Effector memory CD8-positive, alpha-beta T cell (primary cell): ENCODE results near the gene ADGRG4.
A peak's percentile ranks its signal among the peaks of the same experiment; 100 is the strongest.
"Not testable (repeated sequence)": the region's sequence is repeated elsewhere in the genome, so short reads cannot be mapped to it uniquely, and the experiment has no call there.

ENCODE experiments used
- ATAC-seq: fragments of 150-1000 bp; cut with Tn5 transposase; replicated peaks from 2 replicates; pipeline ENCODE4 v1.10.0; 2021; ENCODE audit warnings: mild to moderate bottlenecking, moderate library complexity
- DNase-seq, 3 experiments: peaks; one replicate each; pipeline ENCODE4 v3.0.0; 2021
- H3K27ac Mint-ChIP-seq, 2 donors: one replicate each; pipeline ENCODE4 v1.8.0; 2022; ENCODE audit warnings: mild to moderate bottlenecking in 2 of 2, mixed read lengths in 2 of 2, moderate library complexity in 2 of 2
- H3K27me3 Mint-ChIP-seq, 2 donors: one replicate each; pipeline ENCODE4 v1.8.0; 2022; ENCODE audit warnings: mixed read lengths in 2 of 2
- H3K36me3 Mint-ChIP-seq: one replicate; pipeline ENCODE4 v1.8.0; 2022; ENCODE audit warnings: mild to moderate bottlenecking, moderate library complexity, mixed read lengths; ENCODE audit not compliant: insufficient read depth
- H3K4me1 Mint-ChIP-seq, 2 donors: one replicate each; pipeline ENCODE4 v1.8.0; 2022; ENCODE audit warnings: low read depth in 2 of 2, mixed read lengths in 2 of 2
- H3K4me3 Mint-ChIP-seq, 2 donors: one replicate each; pipeline ENCODE4 v1.8.0; 2022; ENCODE audit warnings: mild to moderate bottlenecking in 2 of 2, mixed read lengths in 2 of 2, moderate library complexity in 2 of 2
- H3K9me3 Mint-ChIP-seq, 2 donors: one replicate each; pipeline ENCODE4 v1.8.0; 2022; ENCODE audit warnings: mixed read lengths in 2 of 2
- total RNA-seq, 9 experiments: gene quantifications; one replicate each; lab custom pipeline; 2026; lab: John Stamatoyannopoulos, UW

The ADGRG4 gene, protein sequence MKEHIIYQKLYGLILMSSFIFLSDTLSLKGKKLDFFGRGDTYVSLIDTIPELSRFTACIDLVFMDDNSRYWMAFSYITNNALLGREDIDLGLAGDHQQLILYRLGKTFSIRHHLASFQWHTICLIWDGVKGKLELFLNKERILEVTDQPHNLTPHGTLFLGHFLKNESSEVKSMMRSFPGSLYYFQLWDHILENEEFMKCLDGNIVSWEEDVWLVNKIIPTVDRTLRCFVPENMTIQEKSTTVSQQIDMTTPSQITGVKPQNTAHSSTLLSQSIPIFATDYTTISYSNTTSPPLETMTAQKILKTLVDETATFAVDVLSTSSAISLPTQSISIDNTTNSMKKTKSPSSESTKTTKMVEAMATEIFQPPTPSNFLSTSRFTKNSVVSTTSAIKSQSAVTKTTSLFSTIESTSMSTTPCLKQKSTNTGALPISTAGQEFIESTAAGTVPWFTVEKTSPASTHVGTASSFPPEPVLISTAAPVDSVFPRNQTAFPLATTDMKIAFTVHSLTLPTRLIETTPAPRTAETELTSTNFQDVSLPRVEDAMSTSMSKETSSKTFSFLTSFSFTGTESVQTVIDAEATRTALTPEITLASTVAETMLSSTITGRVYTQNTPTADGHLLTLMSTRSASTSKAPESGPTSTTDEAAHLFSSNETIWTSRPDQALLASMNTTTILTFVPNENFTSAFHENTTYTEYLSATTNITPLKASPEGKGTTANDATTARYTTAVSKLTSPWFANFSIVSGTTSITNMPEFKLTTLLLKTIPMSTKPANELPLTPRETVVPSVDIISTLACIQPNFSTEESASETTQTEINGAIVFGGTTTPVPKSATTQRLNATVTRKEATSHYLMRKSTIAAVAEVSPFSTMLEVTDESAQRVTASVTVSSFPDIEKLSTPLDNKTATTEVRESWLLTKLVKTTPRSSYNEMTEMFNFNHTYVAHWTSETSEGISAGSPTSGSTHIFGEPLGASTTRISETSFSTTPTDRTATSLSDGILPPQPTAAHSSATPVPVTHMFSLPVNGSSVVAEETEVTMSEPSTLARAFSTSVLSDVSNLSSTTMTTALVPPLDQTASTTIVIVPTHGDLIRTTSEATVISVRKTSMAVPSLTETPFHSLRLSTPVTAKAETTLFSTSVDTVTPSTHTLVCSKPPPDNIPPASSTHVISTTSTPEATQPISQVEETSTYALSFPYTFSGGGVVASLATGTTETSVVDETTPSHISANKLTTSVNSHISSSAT (N-terminal part only)
- 0 to 0.11 (median 0) reads per million in 9 experiments for total RNA-seq

DNA sequence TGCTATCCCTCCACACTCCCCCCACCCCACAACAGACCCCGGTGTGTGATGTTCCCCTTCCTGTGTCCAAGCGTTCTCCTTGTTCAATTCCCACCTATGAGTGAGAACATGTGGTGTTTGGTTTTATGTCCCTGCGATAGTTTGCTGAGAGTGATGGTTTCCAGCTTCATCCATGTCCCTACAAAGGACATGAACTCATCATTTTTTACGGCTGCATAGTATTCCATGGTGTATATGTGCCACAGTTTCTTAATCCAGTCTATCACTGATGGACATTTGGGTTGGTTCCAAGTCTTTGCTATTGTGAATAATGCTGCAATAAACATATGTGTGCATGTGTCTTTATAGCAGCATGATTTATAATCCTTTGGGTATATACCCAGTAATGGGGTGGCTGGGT, at the start of gene ADGRG4:
Gene ADGRG4, plus strand, starts transcription at position 243 of the 400 bp plus-strand sequence. CDS start 7,815 bp downstream, outside the sequence.
- H3K4me3 Mint-ChIP-seq, H3K27ac Mint-ChIP-seq, H3K27me3 Mint-ChIP-seq, DNase-seq, H3K36me3 Mint-ChIP-seq, H3K9me3 Mint-ChIP-seq, ATAC-seq, H3K4me1 Mint-ChIP-seq: not testable (repeated sequence)

DNA sequence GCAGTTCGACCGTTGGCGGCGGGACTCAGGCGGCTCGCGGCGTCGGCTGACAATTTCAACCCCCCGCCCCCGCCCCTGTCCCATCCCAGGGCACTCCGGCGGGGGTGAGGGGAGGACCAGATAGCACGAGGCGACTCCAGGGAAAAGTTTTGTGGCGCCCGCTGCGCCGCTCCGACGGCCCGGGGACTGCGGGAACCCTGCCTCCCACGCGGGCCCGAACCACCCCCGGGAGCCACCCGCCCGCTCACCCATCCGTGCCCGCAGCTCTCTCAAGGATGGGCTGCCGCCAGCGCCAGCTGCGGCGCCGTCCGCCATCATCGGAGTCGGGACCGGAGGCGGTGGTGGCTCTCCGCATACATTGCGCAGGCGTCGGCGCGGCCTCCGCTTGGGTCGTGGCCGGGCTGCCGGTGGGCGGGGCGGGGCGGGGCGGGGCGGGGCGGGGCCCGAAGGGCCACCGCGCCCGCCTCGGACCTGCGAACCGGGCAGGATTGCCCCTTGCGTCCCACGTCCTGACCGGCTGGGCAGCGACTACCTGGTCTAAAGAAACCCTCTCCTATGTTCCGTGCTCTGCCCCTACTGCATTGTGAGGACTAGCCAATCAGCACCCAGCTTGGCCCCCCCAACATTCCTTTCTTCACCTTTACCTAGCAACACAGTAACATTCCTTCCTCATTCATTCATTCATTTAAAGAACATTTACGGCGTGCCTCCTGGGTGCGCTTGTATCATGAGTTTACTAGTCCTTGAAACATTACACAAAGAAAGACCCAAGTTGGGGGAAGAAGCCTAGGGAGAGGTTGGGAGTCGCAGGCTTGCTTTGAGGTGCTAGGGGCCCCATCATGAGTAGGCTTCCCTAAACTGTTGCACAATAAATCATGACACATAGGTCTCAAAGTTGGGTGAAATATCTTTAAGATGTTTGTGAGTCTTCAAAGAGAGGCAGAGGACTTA, 49.4 kb upstream of the ADGRG4 start, which contains the start of gene MAP7D3:
Gene MAP7D3, minus strand, starts transcription at position 360 of the 951 bp plus-strand sequence. Its CDS starts 42 bp downstream, at position 318.
- peaks cover 3 to 4% of the 10 kb centered on the region in 2 donors for H3K4me1 Mint-ChIP-seq
- peaks cover 7% of the 10 kb centered on the region for H3K36me3 Mint-ChIP-seq
- H3K9me3 Mint-ChIP-seq = no peaks in the 10 kb centered on the region
- H3K27ac Mint-ChIP-seq = peak within 1 kb of the TSS; percentile 81 to 87
- DNase-seq = peak; percentile 47 to 55 (median 53)
- ATAC-seq = peak; percentile 92
- peak within 1 kb of the TSS; percentile 86 to 93 for H3K4me3 Mint-ChIP-seq
- H3K27me3 Mint-ChIP-seq = no peaks in the 10 kb centered on the region

DNA sequence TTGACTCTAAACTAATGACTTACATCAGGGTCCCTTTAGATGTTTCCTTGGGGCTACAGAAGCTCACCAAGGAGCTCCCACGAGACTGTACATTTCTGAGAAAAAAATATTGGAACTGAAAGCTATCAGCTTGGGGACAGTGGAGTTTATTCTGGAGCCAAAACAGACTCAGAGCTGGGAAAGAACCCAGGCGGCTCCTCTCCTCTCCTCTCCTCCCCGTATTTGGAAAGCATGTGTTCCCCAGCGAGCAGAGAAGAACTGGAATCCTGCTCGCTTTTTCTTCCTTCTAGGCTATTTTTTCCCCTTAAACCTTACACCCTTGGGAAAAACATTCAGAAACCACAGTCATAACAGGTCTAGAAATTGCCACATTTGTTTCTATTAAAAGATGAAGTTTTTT, 45.2 kb upstream of the ADGRG4 start:
- peaks cover 7 to 11% of the 10 kb centered on the region in 2 donors for H3K4me1 Mint-ChIP-seq
- H3K4me3 Mint-ChIP-seq = no peak overlapping the region
- no peak for ATAC-seq
- no peaks in the 10 kb centered on the region for H3K9me3 Mint-ChIP-seq
- H3K27ac Mint-ChIP-seq = no peak overlapping the region
- no peaks in the 10 kb centered on the region for H3K27me3 Mint-ChIP-seq
- peaks cover 7% of the 10 kb centered on the region for H3K36me3 Mint-ChIP-seq
- DNase-seq = no peak

DNA sequence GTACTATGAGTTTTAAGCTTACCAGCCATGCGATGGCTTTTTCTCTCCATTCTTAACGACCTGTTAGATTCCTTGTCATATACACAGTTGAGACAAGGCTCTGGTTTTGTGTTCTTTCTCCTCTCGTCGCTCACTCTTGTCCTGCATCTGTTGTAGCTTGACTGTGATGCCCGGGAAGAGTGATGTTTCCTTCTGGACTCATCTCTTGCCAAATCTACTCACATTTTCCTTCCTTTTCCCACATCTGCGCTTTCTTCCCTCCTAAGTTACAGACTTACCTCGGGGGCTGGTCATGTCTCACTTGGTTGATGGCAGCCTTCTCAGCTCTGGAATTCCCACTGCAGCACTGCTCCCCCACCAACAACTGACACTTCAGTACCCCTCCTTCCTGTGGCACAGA, 44.7 kb upstream of the ADGRG4 start:
- H3K4me3 Mint-ChIP-seq = no peak overlapping the region
- no peak for DNase-seq
- H3K36me3 Mint-ChIP-seq = peaks cover 7% of the 10 kb centered on the region
- no peak overlapping the region for H3K27ac Mint-ChIP-seq
- no peak for ATAC-seq
- H3K27me3 Mint-ChIP-seq = no peaks in the 10 kb centered on the region
- H3K4me1 Mint-ChIP-seq = peaks cover 7 to 11% of the 10 kb centered on the region in 2 donors
- no peaks in the 10 kb centered on the region for H3K9me3 Mint-ChIP-seq

DNA sequence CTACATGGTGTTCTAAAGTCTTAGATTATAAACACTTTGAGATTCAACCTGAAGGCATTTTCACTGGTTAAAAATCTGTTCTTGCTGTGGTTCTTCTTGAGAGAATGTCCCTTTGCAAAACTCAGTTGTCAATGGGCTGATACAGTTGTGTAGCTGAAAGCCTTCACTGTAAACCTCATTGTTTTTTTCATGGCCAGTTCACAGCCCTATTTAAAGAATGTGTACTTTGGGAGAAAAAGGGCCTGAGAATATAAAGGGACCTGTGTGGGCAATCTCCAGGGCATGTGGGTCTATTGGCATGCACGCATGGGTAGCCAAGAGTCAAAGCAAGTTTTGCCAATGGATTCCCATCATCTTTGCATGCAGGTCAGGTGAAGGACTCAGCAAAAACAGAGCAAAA, 41.8 kb upstream of the ADGRG4 start:
- ATAC-seq (no peak), DNase-seq (no peak)
- H3K36me3 Mint-ChIP-seq = no peaks in the 10 kb centered on the region
- peaks cover 4 to 7% of the 10 kb centered on the region in 2 donors for H3K4me1 Mint-ChIP-seq
- no peaks in the 10 kb centered on the region for H3K27me3 Mint-ChIP-seq
- no peaks in the 10 kb centered on the region for H3K9me3 Mint-ChIP-seq
- H3K27ac Mint-ChIP-seq = peak overlapping the region; percentile 49 to 72
- H3K4me3 Mint-ChIP-seq = no peak overlapping the region

DNA sequence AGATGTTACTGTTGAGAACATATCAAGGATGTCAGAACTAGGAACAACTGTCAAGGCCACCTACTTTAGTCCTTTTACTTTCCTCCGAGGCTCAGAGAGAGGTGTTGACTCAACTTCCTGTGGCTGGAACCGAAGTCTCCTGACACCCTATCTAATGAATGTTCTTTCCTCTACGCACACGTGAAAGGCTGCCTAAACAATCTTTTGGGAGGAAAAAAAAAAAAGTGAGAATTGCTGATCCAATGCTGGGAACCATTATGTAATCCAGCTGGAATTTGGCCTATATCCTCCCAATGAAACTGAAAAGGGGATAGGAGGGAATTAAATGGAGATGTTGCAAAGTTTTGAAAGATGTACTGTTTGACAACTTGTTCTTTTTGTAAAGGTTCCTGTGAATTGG, 41.2 kb upstream of the ADGRG4 start:
- Mint-ChIP-seq H3K36me3 (no peaks in the 10 kb centered on the region), H3K27ac (peak overlapping the region; percentile 49 to 72), H3K4me3 (no peak overlapping the region), H3K9me3 (no peaks in the 10 kb centered on the region), H3K27me3 (no peaks in the 10 kb centered on the region), H3K4me1 (peaks cover 4 to 7% of the 10 kb centered on the region in 2 donors)
- ATAC-seq = peak; percentile 70
- no peak for DNase-seq

DNA sequence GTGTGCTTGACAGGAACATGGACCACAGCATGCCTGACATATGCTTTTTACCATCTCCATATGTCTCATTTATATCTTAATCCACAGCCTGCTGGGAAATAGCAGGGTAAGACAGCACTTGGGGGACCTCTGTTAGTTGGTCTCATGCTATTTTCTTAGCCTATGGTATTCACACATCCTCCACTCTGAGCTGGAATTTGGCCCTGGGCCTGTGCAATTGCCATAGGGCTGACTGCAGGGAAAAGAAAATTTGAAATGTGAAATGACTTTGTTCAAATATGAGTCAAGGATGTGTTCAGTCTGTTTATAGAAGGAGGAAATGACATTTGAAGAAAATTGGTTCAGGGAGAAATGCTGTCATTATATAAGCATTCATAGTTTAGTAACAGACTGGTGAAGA, 40.0 kb upstream of the ADGRG4 start:
- Mint-ChIP-seq H3K27ac (no peak overlapping the region), H3K4me1 (peaks cover 4 to 7% of the 10 kb centered on the region in 2 donors), H3K27me3 (no peaks in the 10 kb centered on the region), H3K4me3 (no peak overlapping the region), H3K36me3 (no peaks in the 10 kb centered on the region), H3K9me3 (no peaks in the 10 kb centered on the region)
- ATAC-seq (no peak), DNase-seq (no peak)

DNA sequence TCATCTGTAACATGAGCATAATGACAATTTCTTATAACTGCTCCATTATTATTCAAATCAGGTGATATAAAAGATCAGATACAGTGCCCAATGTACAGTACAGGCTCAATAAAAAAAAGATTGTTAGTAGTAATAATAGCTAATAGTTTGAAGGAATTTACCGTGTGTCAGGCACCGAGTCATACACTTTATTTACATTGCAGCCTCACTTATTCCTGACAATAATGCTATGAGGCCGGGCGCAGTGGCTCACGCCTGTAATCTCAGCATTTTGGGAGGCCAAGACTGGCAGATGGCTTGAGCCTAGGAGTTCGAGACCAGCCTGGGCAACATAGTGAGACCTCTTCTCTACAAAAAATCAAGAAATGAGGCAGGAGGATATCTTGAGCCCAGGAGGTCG, 39.4 kb upstream of the ADGRG4 start:
- Mint-ChIP-seq H3K4me1 (peaks cover 4 to 7% of the 10 kb centered on the region in 2 donors), H3K4me3 (no peak overlapping the region), H3K36me3 (no peaks in the 10 kb centered on the region), H3K9me3 (no peaks in the 10 kb centered on the region), H3K27me3 (no peaks in the 10 kb centered on the region), H3K27ac (no peak overlapping the region)
- no peak for DNase-seq
- ATAC-seq = no peak

DNA sequence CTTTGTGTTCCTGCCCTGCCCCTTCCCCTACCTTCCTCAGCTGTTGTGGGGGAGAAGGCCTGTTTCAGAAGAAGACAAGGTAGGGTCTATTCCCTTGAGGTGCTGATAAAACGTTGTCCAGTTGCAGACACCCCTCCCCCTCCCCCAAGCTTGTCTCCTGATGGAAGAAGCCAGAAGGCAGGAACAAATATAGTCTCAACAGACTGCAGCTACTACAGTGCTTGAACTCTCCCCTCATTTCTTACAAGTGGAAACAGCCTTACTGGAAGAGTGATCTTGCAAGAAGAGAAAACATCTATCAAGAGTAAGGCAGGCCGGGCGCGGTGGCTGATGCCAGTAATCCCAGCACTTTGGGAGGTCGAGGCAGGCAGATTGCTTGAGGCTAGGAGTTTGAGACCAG, 38.5 kb upstream of the ADGRG4 start:
- H3K27ac Mint-ChIP-seq = no peak overlapping the region
- H3K4me1 Mint-ChIP-seq = peaks cover 4 to 7% of the 10 kb centered on the region in 2 donors
- H3K36me3 Mint-ChIP-seq = no peaks in the 10 kb centered on the region

DNA sequence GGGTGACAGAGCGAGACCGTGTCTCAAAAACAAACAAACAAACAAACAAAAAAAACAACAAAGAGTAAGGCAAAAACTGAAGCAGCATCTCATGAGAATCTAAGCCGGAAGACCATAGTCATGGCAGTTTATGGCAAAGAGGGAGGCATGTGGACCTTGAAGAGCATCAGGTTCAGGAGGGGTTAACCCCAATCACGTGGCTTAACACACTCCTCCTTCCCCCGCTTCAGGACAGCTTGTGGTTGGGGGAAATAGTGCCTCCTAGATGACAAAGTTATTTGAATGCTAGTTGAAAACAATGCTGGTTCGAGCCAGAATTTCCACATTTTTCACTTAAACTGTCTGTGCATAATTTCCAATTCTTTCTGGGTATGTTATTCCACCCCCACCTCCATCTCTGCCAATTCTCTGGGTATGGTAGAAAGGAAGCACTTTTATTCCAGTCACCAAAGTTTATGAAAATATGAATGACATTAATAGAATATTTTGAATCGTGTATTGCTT, 37.9 kb upstream of the ADGRG4 start:
- no peak overlapping the region for H3K4me3 Mint-ChIP-seq
- H3K4me1 Mint-ChIP-seq = peaks cover 4 to 7% of the 10 kb centered on the region in 2 donors
- DNase-seq = no peak
- H3K27me3 Mint-ChIP-seq = no peaks in the 10 kb centered on the region
- H3K9me3 Mint-ChIP-seq = no peaks in the 10 kb centered on the region
- no peak for ATAC-seq
- no peak overlapping the region for H3K27ac Mint-ChIP-seq
- no peaks in the 10 kb centered on the region for H3K36me3 Mint-ChIP-seq

More for the DNA sequence above, 38.5 kb upstream of the ADGRG4 start:
- ATAC-seq (no peak), DNase-seq (no peak)
- no peak overlapping the region for H3K4me3 Mint-ChIP-seq
- H3K27me3 Mint-ChIP-seq = no peaks in the 10 kb centered on the region
- no peaks in the 10 kb centered on the region for H3K9me3 Mint-ChIP-seq

DNA sequence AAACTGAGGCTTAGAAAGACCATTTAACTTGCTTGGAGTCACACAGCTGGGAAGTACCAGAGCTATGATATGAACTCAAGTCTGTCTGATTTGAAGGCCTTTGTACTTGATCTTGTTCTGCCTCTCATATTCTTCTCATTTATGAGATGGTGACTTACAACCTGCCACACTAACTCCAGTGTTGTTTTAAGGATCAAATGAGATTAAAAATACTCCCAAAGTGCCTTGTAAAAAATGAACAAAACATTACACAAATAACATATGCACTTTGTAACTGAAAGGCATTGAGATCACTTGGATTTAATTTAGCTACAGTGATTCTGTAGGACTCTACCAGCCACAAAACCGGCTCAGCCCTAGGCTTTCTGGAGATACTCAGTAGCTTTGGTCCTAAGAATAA, 33.9 kb upstream of the ADGRG4 start:
- Mint-ChIP-seq H3K4me3 (no peak overlapping the region), H3K27me3 (no peaks in the 10 kb centered on the region), H3K36me3 (no peaks in the 10 kb centered on the region), H3K27ac (no peak overlapping the region), H3K9me3 (no peaks in the 10 kb centered on the region), H3K4me1 (no peaks in the 10 kb centered on the region)
- DNase-seq (no peak), ATAC-seq (no peak)
